ENCODE results near the gene PTGES3. TPM values are rescaled to one million over a fixed set of nuclear protein-coding genes. Genes with fewer than 3 reads are reported as not detected.

The PTGES3 gene
- total and polyA plus RNA-seq, 2 of the 8 experiments (the other 6 are each of a cell fraction or from before 2014, with no cell fraction given): 111 to 464 TPM

- H3K36me3 ChIP-seq (ENCODE audit: control insufficient read depth in 2 of 4, insufficient read depth in 4 of 4, low read length in 3 of 4): peaks cover 40 to 75% (median 65%) of the 10 kb centered on the region in 4 experiments
- no peak overlapping the region for H4K5ac ChIP-seq (ENCODE audit: insufficient read length, low read depth, low read length)
- no peak overlapping the region for H3K18ac ChIP-seq (ENCODE audit: extremely low read depth, low read length)
- H2BK20ac ChIP-seq (ENCODE audit: low read length): no peak overlapping the region
- H4K20me1 ChIP-seq (replicated peaks in 1 of 2; ENCODE audit: control insufficient read depth in 1 of 2, insufficient read depth in 2 of 2, low read length in 2 of 2): peaks cover 0 to 5% of the 10 kb centered on the region in 2 experiments
- no peak overlapping the region for H3K56ac ChIP-seq (replicated peaks; ENCODE audit: insufficient read length, low read depth, low read length)
- H3K27me3 ChIP-seq (replicated peaks in 1 of 4; ENCODE audit: control insufficient read depth in 3 of 4, extremely low read depth in 1 of 4, insufficient read depth in 3 of 4, low read length in 3 of 4): no peaks in the 10 kb centered on the region
- H3K4me2 ChIP-seq (ENCODE audit: insufficient read depth in 1 of 2, low read depth in 2 of 2, low read length in 2 of 2): no peak overlapping the region
- CTCF ChIA-PET (ENCODE audit: partially characterized antibody): interaction anchor here (1.9 to 3.5 kb wide), 3 partner anchors 10 to 21 kb away, joined by 4 to 18 read pairs (median 6); no protein-coding TSS in a partner anchor
- 0 out of 2 replicates have a peak, but pooled peaks cover under 1% of the 10 kb centered on the region for H3K79me1 ChIP-seq (ENCODE audit: low read depth, low read length)
- no peak overlapping the region for H3K27ac ChIP-seq (ENCODE audit: low read depth, low read length)
- no peak overlapping the region for H3K4ac ChIP-seq (replicated peaks; ENCODE audit: insufficient read length, low read depth, low read length)
- H3K4me3 ChIP-seq (ENCODE audit: extremely low read depth in 1 of 4, insufficient read depth in 2 of 4, low read depth in 3 of 4, low read length in 4 of 4): no peak overlapping the region
- no peak overlapping the region for H2BK12ac ChIP-seq (ENCODE audit: low read depth, low read length)
- no peak overlapping the region for H2BK15ac ChIP-seq (ENCODE audit: low read length)
- DNase-seq (ENCODE audit: low read depth in 1 of 2, low spot score in 2 of 2): no peak
- H4K8ac ChIP-seq (ENCODE audit: extremely low read depth, insufficient read depth, low read length): no peak overlapping the region
- WGBS, 2 experiments (ENCODE audit: extremely low coverage in 1 of 2, insufficient coverage in 1 of 2, insufficient read length in 1 of 2, insufficient replicate concordance in 2 of 2, low coverage in 1 of 2, low lambda C conversion rate in 2 of 2, missing lambda C conversion rate in 1 of 2): 91% methylated on average over 8 of the region's 8 CpGs; no CpG with 5 or more reads in 1 of the 2 experiments
- H3K9ac ChIP-seq (replicated peaks in 1 of 4; ENCODE audit: extremely low read depth in 1 of 4, low read depth in 3 of 4, low read length in 3 of 4): no peak overlapping the region
- POLR2A ChIA-PET (ENCODE audit: partially characterized antibody): interaction anchor here (1.5 to 2.6 kb wide), 3 partner anchors 10 to 31 kb away, joined by 3 to 9 read pairs (median 3); partner anchors contain the start of gene ATP5F1B
- no peak overlapping the region for H3K23ac ChIP-seq (ENCODE audit: insufficient read length)
- peaks cover under 1 to 18% of the 10 kb centered on the region in 2 experiments; a peak in 3 of 4 replicates for H3K79me2 ChIP-seq (ENCODE audit: control insufficient read depth in 1 of 2, insufficient read depth in 2 of 2, low read length in 2 of 2)
- H2AK5ac ChIP-seq (ENCODE audit: low read depth, low read length): no peak overlapping the region
- no peak overlapping the region for H3K14ac ChIP-seq (ENCODE audit: insufficient read length)
- FAIRE-seq: no peak
- no peak overlapping the region for H2AFZ ChIP-seq (ENCODE audit: low read length)
- no peak overlapping the region for H2BK5ac ChIP-seq (ENCODE audit: low read depth, low read length)
- H4K91ac ChIP-seq (replicated peaks; ENCODE audit: insufficient read length, low read length): no peak overlapping the region
- TF ChIP-seq JUND (IDR thresholded peaks at IDR 0.05; ENCODE audit: low read length): no peak
- TF ChIP-seq RNF2 (IDR thresholded peaks at IDR 0.05; ENCODE audit: borderline replicate concordance, low read depth, low read length, missing control alignments, poor library complexity, severe bottlenecking): no peak
- no peak for TF ChIP-seq EZH2 (IDR thresholded peaks at IDR 0.05; ENCODE audit: low read depth, low read length, severe bottlenecking)
- TF ChIP-seq NRF1 (IDR thresholded peaks at IDR 0.05; ENCODE audit: low read depth, low read length): no peak
- TF ChIP-seq JUN (IDR thresholded peaks at IDR 0.05; ENCODE audit: low read depth, low read length): no peak
- no peak for TF ChIP-seq KDM5A (IDR thresholded peaks at IDR 0.05; ENCODE audit: low read length)
- TF ChIP-seq SRF (IDR thresholded peaks at IDR 0.05; ENCODE audit: low read depth, low read length): no peak
- no peaks in the 10 kb centered on the region for H3K4me1 ChIP-seq (replicated peaks in 1 of 4; ENCODE audit: control insufficient read depth in 3 of 4, insufficient read depth in 4 of 4, low read length in 3 of 4)
- no peaks in the 10 kb centered on the region for H3K9me3 ChIP-seq (ENCODE audit: insufficient read depth in 2 of 2, low read depth in 1 of 2, low read length in 1 of 2)
- no peaks in the 10 kb centered on the region for H3K23me2 ChIP-seq (ENCODE audit: low read depth, low read length)
- no peak overlapping the region for H2BK120ac ChIP-seq (replicated peaks; ENCODE audit: low read depth, low read length)
Observed at GRCh38 chr12:56614627-56615026, 73.5 kb downstream of the PTGES3 start.
